NCI-H2196 treated with DMSO at 0.1 percent for 48 hours (cell line): ENCODE data around the gene PTPRM.

Experiments used
- DNase-seq: peaks from one replicate; lab custom pipeline; 2025; ENCODE audit not compliant: unreplicated experiment; lab: John Stamatoyannopoulos, UW

The PTPRM gene

DNA sequence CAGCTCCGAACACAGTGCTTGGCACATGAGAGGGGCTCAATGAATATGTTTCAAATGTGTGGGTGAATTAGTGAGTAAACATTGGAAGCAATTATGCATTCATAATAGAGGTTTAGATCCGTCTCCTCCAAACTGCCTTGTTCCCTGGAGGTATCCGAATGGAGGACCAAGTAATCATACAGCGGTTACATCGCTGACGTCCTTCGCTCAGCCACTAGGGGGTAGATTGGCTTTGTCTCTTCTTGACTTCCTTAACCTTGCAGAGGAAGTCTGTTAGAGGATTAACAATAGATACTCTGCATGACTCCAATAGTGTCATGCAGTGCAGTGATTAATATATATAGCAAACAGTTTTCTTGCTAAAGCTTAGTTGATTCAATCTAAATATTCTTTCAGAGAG, 517.0 kb downstream of the PTPRM start:
- DNase-seq, result no peak

GRCh38 chr18:8088626-8089025, 521.5 kb downstream of the PTPRM start:
- no peak for DNase-seq

GRCh38 chr18:8091035-8091434, 523.9 kb downstream of the PTPRM start:
- DNase-seq, result no peak

GRCh38 chr18:8095947-8096570, 528.9 kb downstream of the PTPRM start:
- DNase-seq, result no peak

- no peak for DNase-seq
Observed at GRCh38 chr18:8097399-8097798, 530.3 kb downstream of the PTPRM start.

DNA sequence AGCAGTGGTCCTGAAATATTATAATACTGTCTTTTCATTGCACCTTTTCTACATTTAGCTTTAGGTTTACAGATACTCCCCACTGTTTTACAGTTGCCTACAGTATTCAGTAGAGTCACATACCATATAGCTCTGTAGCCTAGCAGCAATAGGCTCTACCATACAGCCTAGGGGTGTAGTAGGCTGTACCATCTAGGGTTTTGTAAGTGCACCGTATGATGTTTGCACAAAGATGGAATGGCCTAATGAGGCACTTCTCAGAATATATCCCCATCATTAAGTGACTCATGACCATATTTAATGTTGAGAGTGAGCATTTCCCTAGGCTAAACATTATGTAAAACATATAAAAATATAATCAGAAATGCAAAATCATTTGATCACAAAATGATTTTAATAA, 530.8 kb downstream of the PTPRM start:
- DNase-seq, result no peak

GRCh38 chr18:8106603-8107002, 539.5 kb downstream of the PTPRM start:
- no peak for DNase-seq

DNA sequence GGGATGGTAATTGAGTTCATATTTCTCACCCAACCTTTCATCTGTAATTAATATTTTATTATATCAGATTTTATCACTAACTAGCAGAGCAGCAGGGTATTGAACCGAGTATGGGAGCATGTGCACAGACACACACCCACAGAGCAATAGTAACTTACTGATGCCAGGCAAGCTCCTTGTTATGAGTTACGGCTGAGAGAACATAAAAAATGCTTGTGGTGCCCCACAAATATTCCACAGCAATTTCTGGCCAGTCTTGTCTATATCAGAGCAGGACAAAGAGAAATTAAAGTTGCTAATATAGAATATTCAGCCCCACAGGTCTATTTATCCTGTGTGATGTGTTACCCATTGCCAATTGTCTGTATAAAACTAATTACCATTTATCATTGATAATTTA, 540.3 kb downstream of the PTPRM start:
- DNase-seq, result no peak

GRCh38 chr18:8114480-8114879, 547.4 kb downstream of the PTPRM start:
- no peak for DNase-seq

GRCh38 chr18:8116341-8117005, 549.4 kb downstream of the PTPRM start:
- DNase-seq, result no peak

GRCh38 chr18:8117006-8117371, 549.9 kb downstream of the PTPRM start:
- DNase-seq, result no peak

- no peak for DNase-seq
Observed at GRCh38 chr18:8121101-8121500, 554.0 kb downstream of the PTPRM start.

DNA sequence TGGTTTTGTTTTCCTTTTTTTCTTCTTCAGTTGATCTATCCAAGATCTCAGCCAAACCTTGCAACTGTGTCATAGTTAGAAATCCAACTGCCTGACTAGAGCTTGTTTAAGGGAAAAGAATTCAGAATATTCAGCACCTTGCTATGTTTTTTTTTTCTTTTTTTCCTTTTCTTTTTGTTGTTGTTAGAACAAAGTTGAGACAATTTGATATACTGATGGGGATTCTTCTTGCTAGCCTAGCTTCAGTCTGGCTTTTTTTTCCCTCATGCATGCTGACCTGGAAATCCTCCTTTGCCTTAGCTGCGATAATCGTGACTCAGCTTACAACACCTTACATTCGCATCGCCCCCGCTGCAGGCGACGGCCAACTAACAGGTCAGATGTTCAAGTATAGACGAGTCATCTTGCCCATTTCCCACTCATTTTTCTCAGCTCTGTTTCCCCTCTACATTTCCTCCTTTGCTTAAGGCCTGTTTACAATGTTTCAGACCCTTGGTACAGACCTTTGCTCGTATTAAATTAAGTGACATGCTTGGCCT, 554.9 kb downstream of the PTPRM start:
- no peak for DNase-seq

GRCh38 chr18:8124232-8125146, 557.4 kb downstream of the PTPRM start:
- no peak for DNase-seq

- DNase-seq, result no peak
Observed at GRCh38 chr18:8130096-8130495, 563.0 kb downstream of the PTPRM start.

DNA sequence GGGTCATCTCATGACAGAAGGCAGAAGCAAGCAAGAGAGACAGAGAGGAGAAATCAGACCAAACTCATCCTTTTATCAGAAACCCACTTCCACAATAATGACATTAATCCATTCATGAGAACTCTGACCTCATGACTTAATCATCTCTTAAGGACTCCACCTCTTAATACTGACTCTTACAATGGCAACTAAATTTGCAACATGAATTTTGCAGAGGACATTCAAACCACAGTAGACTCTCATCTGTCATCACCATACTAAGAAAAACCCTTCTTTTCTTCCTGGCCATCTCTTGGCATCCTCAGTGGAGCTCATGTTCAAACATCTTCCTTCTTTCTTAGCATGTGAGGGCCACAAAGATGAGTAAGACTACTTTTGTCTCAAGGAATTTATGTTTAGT, 565.9 kb downstream of the PTPRM start:
- DNase-seq, result no peak

GRCh38 chr18:8133888-8134287, 566.8 kb downstream of the PTPRM start:
- DNase-seq, result no peak

DNA sequence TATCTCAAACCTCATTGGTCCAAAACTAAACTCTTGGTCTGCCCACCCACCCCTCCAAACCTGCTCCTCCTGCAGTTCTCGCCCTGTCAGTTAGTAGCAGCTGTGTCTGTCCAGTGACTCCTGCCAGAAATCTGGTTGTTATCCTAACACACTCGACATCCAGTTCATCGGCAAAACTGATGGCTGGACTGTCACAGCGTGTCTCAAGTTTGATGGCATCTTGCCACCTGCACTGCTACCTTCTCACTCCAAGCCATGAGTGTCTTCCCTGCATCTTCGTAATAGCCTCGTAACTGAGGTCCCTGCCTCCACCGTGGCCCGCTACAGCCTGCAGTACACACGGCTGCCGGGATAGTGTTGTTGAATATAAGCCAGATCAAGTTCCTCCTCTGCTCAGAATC, 572.0 kb downstream of the PTPRM start:
- DNase-seq, result no peak

GRCh38 chr18:8139891-8140406, 572.8 kb downstream of the PTPRM start:
- no peak for DNase-seq

DNA sequence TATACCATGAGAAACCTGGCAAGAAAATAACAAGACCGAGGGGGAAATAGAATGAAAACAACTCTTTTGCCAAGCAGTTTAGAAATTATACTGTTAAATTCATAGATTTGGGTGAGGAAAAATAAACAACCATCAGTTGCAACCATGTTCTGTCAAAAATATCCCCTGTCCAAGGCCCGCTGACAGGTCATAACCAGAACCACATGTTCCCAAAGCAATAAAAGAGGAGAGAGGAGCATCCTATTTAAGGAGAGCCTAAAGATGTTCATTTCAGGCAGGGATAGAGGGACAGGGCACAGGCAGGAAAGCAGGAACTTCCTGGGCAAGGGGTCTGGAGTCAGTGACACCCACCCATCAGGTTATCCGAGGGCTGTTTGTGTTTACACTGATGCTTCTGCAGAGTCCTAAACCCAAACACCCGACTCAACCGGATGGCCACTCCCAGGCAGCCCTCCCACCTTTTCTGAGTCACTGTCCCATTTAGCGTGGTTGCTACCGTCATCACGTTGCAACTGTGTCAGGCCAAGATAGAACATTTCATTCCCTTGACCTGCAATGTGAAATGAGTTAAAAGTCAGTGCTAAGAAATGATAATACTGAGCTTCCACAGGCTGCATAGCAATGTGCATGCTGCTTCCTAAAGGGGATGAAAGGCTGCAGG, 573.9 kb downstream of the PTPRM start:
- DNase-seq, result no peak

GRCh38 chr18:8142131-8142711, 575.1 kb downstream of the PTPRM start:
- DNase-seq, result no peak
